ENCODE results near the gene QRFP.

GRCh38 chr9:130934702-130935647 lies 38.4 kb upstream of the QRFP start:
- TF ChIP-seq CTCF (IDR thresholded peaks at IDR 0.05; ENCODE audit: low read depth, low read length) (no peak), EZH2phosphoT487 (IDR thresholded peaks at IDR 0.05; ENCODE audit: low read depth) (no peak)
